K562 (cell line): ENCODE results near the gene ZNF627. TPM values are rescaled to one million over a fixed set of nuclear protein-coding genes. Genes with fewer than 3 reads are reported as not detected.

Experiments used
- CBFB ChIP-seq: sonication (generic); formaldehyde crosslinking; IDR thresholded peaks from 2 replicates; pipeline ENCODE4 v1.4.0; 2020; ENCODE audit warnings: mild to moderate bottlenecking, missing genetic modification reagents
- CEBPG ChIP-seq, 3 experiments: fragments of 200-800 bp in 1 of 3; sonication (Bioruptor generic) in 1 of 3; sonication (generic) in 1 of 3; formaldehyde crosslinking in 1 of 3; IDR thresholded peaks in 2 of 3; conservative IDR thresholded peaks in 1 of 3; 2 replicates each; pipeline versions ENCODE4 v1.6.1 to v1.8.0; 2016 to 2022; ENCODE audit warnings: missing compliant biosample characterization in 2 of 3, missing genetic modification characterization in 2 of 3, mild to moderate bottlenecking in 1 of 3, missing genetic modification reagents in 1 of 3
- ETS2 ChIP-seq: IDR thresholded peaks from 2 replicates; pipeline ENCODE4 v1.6.1; 2016; ENCODE audit warnings: borderline replicate concordance, missing genetic modification characterization, mild to moderate bottlenecking, moderate library complexity, missing compliant biosample characterization; ENCODE audit not compliant: poor library complexity, severe bottlenecking
- ETV1 ChIP-seq: fragments of 450-650 bp; conservative IDR thresholded peaks from 2 replicates; pipeline ENCODE4 v1.6.1; 2016; ENCODE audit warnings: missing genetic modification characterization, control low read depth, low read depth, missing compliant biosample characterization
- FOXA1 ChIP-seq: fragments of 450-650 bp; IDR thresholded peaks from 2 replicates; pipeline ENCODE4 v1.6.1; 2016; ENCODE audit warnings: mild to moderate bottlenecking, borderline replicate concordance
- GATAD2A ChIP-seq: fragments of 450-650 bp; IDR thresholded peaks from 2 replicates; pipeline ENCODE4 v1.6.1; 2017
- HDAC3 ChIP-seq: fragments of 450-650 bp; IDR thresholded peaks from 2 replicates; pipeline ENCODE4 v1.6.1; 2018; ENCODE audit warnings: borderline replicate concordance, mild to moderate bottlenecking, moderate library complexity; ENCODE audit not compliant: partially characterized antibody
- HIVEP1 ChIP-seq: fragments of 250-450 bp; sonication (Bioruptor Pico); IDR thresholded peaks from 2 replicates; pipeline ENCODE4 v1.4.0; 2020; ENCODE audit warnings: mild to moderate bottlenecking
- KDM1A ChIP-seq, 2 experiments: fragments of 450-650 bp; IDR thresholded peaks; 2 replicates each; pipeline ENCODE4 v1.6.1; 2016; ENCODE audit warnings: mild to moderate bottlenecking in 2 of 2
- MEIS2 ChIP-seq: fragments of 450-650 bp; IDR thresholded peaks from 2 replicates; pipeline ENCODE4 v1.6.1; 2014; ENCODE audit warnings: mild to moderate bottlenecking; ENCODE audit not compliant: partially characterized antibody
- POLR3A ChIP-seq: IDR thresholded peaks from 2 replicates; pipeline ENCODE4 v1.6.1; 2011; ENCODE audit warnings: borderline replicate concordance, mild to moderate bottlenecking, moderate library complexity; ENCODE audit not compliant: insufficient read length, insufficient read depth; ENCODE audit errors: extremely low read depth
- TEAD2 ChIP-seq: fragments of 450-650 bp; IDR thresholded peaks from 2 replicates; pipeline ENCODE4 v1.6.1; 2016; ENCODE audit warnings: missing genetic modification characterization, control low read depth, missing compliant biosample characterization
- TEAD4 ChIP-seq, 2 experiments: sonication (generic) in 1 of 2; formaldehyde crosslinking in 1 of 2; IDR thresholded peaks; 2 replicates each; pipeline versions ENCODE4 v1.6.1 to v1.8.0; 2012 to 2022; ENCODE audit warnings: borderline replicate concordance in 1 of 2, inconsistent platforms in 1 of 2, low read length in 1 of 2, mild to moderate bottlenecking in 1 of 2, missing genetic modification reagents in 1 of 2
- VEZF1 ChIP-seq: fragments of 200-800 bp; sonication (Bioruptor generic); IDR thresholded peaks from 2 replicates; pipeline ENCODE4 v1.6.1; 2017; ENCODE audit warnings: missing genetic modification characterization, missing compliant biosample characterization
- ZBTB33 ChIP-seq: sonication (generic); formaldehyde crosslinking; IDR thresholded peaks from 2 replicates; pipeline ENCODE4 v1.8.1; 2023; ENCODE audit warnings: mild to moderate bottlenecking, missing genetic modification reagents
- ZBTB49 ChIP-seq: sonication (generic); formaldehyde crosslinking; IDR thresholded peaks from 2 replicates; pipeline ENCODE4 v1.8.0; 2022; ENCODE audit warnings: missing genetic modification reagents, mild to moderate bottlenecking, borderline replicate concordance
- ZNF212 ChIP-seq: fragments of 450-650 bp; formaldehyde crosslinking; IDR thresholded peaks from 2 replicates; pipeline ENCODE4 v1.4.0; 2020; ENCODE audit warnings: mild to moderate bottlenecking
- polyA plus RNA-seq, 8 experiments: library from polyadenylated mRNA; depleted of rRNA in 4 of 8; stranded (reverse) in 5 of 8; unstranded in 3 of 8; fragments of >200 nt; fragmentation: Nextera tagmentation in 2 of 8; fragmentation: Illumina TruSeq in 1 of 8; extraction: Ambion mirVana in 2 of 8; extraction: Trizol in 1 of 8; gene quantifications; 2 replicates each; pipeline versions ENCODE4 v1.2.1 to v1.2.3, GENCODE V29; 2011 to 2014; ENCODE audit warnings: inconsistent platforms in 1 of 8, missing spikeins in 1 of 8
- total RNA-seq, 7 experiments: library from RNA; depleted of rRNA in 6 of 7; stranded (reverse); fragments of >200 nt in 6 of 7; fragmentation: Illumina TruSeq in 2 of 7; extraction: Trizol in 2 of 7; gene quantifications; 2 replicates each; pipeline versions ENCODE4 v1.2.1 to v1.2.3, GENCODE V29; 2011 to 2021; ENCODE audit warnings: low replicate concordance in 1 of 7
- TF ChIP-seq, protein P1 (sequence below): conservative IDR thresholded peaks from 2 replicates; pipeline ENCODE4 v1.6.1; 2011; ENCODE audit warnings: low read depth, mild to moderate bottlenecking, low read length; ENCODE audit not compliant: control insufficient read depth

ZNF627 gene
- total and polyA plus RNA-seq, 9 of the 15 experiments (the other 6 are each of a cell fraction or from before 2014, with no cell fraction given) = 6.4 to 19.9 (median 10.6) TPM

- TF ChIP-seq VEZF1 (CRISPR knock-in tag) (no peak), HDAC3 (peak; percentile 43), TEAD2 (tag) (no peak), CEBPG (CRISPR knock-in tag; IDR thresholded peaks at IDR 0.05) (no peak), CEBPG (tag; conservative IDR thresholded peaks at IDR 0.05 in 1 of 2, IDR thresholded peaks at IDR 0.05 in 1 of 2) (no peak), ETV1 (tag) (no peak), CBFB (CRISPR knock-in tag) (no peak), ZBTB33 (CRISPR knock-in tag) (no peak), ETS2 (no peak), POLR3A (no peak), FOXA1 (no peak), TEAD4 (IDR thresholded peaks at IDR 0.05; ENCODE audit: low read length) (peak; percentile 45; the same call in 1 of the 2 replicates), TEAD4 (CRISPR knock-in tag; IDR thresholded peaks at IDR 0.05; ENCODE audit: borderline replicate concordance) (no peak), GATAD2A (no peak), KDM1A (IDR thresholded peaks at IDR 0.05) (peak; percentile 94), HIVEP1 (CRISPR knock-in tag) (no peak), ZBTB49 (CRISPR knock-in tag) (no peak), MEIS2 (peak; percentile 86), ZNF212 (CRISPR knock-in tag) (no peak)
- TF ChIP-seq, protein P1, sequence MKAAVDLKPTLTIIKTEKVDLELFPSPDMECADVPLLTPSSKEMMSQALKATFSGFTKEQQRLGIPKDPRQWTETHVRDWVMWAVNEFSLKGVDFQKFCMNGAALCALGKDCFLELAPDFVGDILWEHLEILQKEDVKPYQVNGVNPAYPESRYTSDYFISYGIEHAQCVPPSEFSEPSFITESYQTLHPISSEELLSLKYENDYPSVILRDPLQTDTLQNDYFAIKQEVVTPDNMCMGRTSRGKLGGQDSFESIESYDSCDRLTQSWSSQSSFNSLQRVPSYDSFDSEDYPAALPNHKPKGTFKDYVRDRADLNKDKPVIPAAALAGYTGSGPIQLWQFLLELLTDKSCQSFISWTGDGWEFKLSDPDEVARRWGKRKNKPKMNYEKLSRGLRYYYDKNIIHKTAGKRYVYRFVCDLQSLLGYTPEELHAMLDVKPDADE = no peak
Measured at GRCh38 chr19:11663181-11663591, 65.9 kb downstream of the ZNF627 start (continued).
